KOPT-K1 (cell line): ENCODE data around the gene GATA1.

Experiments used
- H3K27ac ChIP-seq: fragments of 200-600 bp; sonication (generic); 2 replicates; pipeline ENCODE4 v1.5.1; 2016; ENCODE audit warnings: antibody characterized with exemption, mild to moderate bottlenecking, low read depth, low read length; ENCODE audit not compliant: poor library complexity, severe bottlenecking
- H3K36me3 ChIP-seq: fragments of 200-600 bp; sonication (generic); 2 replicates; pipeline ENCODE4 v1.5.1; 2017; ENCODE audit warnings: antibody characterized with exemption, mild to moderate bottlenecking, low read length, moderate library complexity; ENCODE audit not compliant: insufficient read depth
- H3K9me3 ChIP-seq: fragments of 200-600 bp; sonication (generic); 2 replicates; pipeline ENCODE4 v1.5.1; 2017; ENCODE audit warnings: antibody characterized with exemption, low read length, mild to moderate bottlenecking; ENCODE audit not compliant: insufficient read depth, poor library complexity, severe bottlenecking

The GATA1 gene

GRCh38 chrX:48772602-48773001 lies 13.8 kb upstream of the GATA1 start:
- Histone ChIP-seq H3K9me3 (no peaks in the 10 kb centered on the region), H3K27ac (no peak overlapping the region), H3K36me3 (no peaks in the 10 kb centered on the region)

GRCh38 chrX:48776818-48777439 lies 9.5 kb upstream of the GATA1 start:
- Histone ChIP-seq H3K9me3 (no peaks in the 10 kb centered on the region), H3K27ac (no peak overlapping the region), H3K36me3 (no peaks in the 10 kb centered on the region)

- Histone ChIP-seq H3K27ac (no peak overlapping the region), H3K36me3 (no peaks in the 10 kb centered on the region), H3K9me3 (no peaks in the 10 kb centered on the region)
These were observed 7.0 kb upstream of the GATA1 start for GRCh38 chrX:48779399-48779798.

GRCh38 chrX:48781705-48782104 lies 4.7 kb upstream of the GATA1 start:
- H3K9me3 ChIP-seq = no peaks in the 10 kb centered on the region
- no peaks in the 10 kb centered on the region for H3K36me3 ChIP-seq
- no peak overlapping the region for H3K27ac ChIP-seq

- no peaks in the 10 kb centered on the region for H3K9me3 ChIP-seq
- no peaks in the 10 kb centered on the region for H3K36me3 ChIP-seq
- H3K27ac ChIP-seq = no peak overlapping the region
These were observed 4.2 kb upstream of the GATA1 start for GRCh38 chrX:48782216-48782615.

- Histone ChIP-seq H3K9me3 (no peaks in the 10 kb centered on the region), H3K27ac (no peak overlapping the region), H3K36me3 (no peaks in the 10 kb centered on the region)
These were observed 3.6 kb upstream of the GATA1 start for GRCh38 chrX:48782795-48783194.

GRCh38 chrX:48784726-48785125 lies 1.7 kb upstream of the GATA1 start:
- H3K9me3 ChIP-seq = no peaks in the 10 kb centered on the region
- H3K27ac ChIP-seq = no peak overlapping the region
- no peaks in the 10 kb centered on the region for H3K36me3 ChIP-seq

- no peaks in the 10 kb centered on the region for H3K9me3 ChIP-seq
- no peak overlapping the region for H3K27ac ChIP-seq
- H3K36me3 ChIP-seq = no peaks in the 10 kb centered on the region
These were observed 1.2 kb upstream of the GATA1 start for GRCh38 chrX:48785186-48785539.

GRCh38 chrX:48785540-48786214 lies 713 bp upstream of the GATA1 start:
- H3K27ac ChIP-seq = no peak overlapping the region
- no peaks in the 10 kb centered on the region for H3K36me3 ChIP-seq
- no peaks in the 10 kb centered on the region for H3K9me3 ChIP-seq

- no peaks in the 10 kb centered on the region for H3K36me3 ChIP-seq
- H3K27ac ChIP-seq = no peak overlapping the region
- H3K9me3 ChIP-seq = no peaks in the 10 kb centered on the region
These were observed 575 bp downstream of the GATA1 start for GRCh38 chrX:48786825-48787504.

GRCh38 chrX:48787505-48788443 lies 1.4 kb downstream of the GATA1 start:
- H3K27ac ChIP-seq = no peak overlapping the region
- H3K36me3 ChIP-seq = no peaks in the 10 kb centered on the region
- H3K9me3 ChIP-seq = no peaks in the 10 kb centered on the region

GRCh38 chrX:48789366-48790220 lies 3.2 kb downstream of the GATA1 start:
- Histone ChIP-seq H3K27ac (peak overlapping the region; percentile 20), H3K9me3 (no peaks in the 10 kb centered on the region)

GRCh38 chrX:48790477-48790876 lies 4.1 kb downstream of the GATA1 start:
- Histone ChIP-seq H3K9me3 (no peaks in the 10 kb centered on the region), H3K27ac (no peak overlapping the region), H3K36me3 (no peaks in the 10 kb centered on the region)

More at GRCh38 chrX:48789366-48790220, 3.2 kb downstream of the GATA1 start:
- H3K36me3 ChIP-seq = no peaks in the 10 kb centered on the region

- no peak overlapping the region for H3K27ac ChIP-seq
- H3K36me3 ChIP-seq = no peaks in the 10 kb centered on the region
- H3K9me3 ChIP-seq = no peaks in the 10 kb centered on the region
These were observed 4.9 kb downstream of the GATA1 start for GRCh38 chrX:48791063-48791820.
